Stomach (tissue), 4 donors: ENCODE data around the gene HABP4.

ENCODE experiments used
- POLR2A ChIP-seq, 4 donors: fragments of 450-650 bp; IDR thresholded peaks; one replicate each; pipeline ENCODE4 v1.6.1; 2016; ENCODE audit warnings: antibody characterized with exemption in 4 of 4, control low read depth in 2 of 4, mild to moderate bottlenecking in 1 of 4, moderate library complexity in 1 of 4
- TF ChIP-seq, protein P1 (sequence below), 7 experiments: fragments of 450-650 bp in 4 of 7; fragments of 200-600 bp in 3 of 7; sonication (generic) in 3 of 7; IDR thresholded peaks; one replicate each; pipeline ENCODE4 v1.5.1; 2016 to 2019; ENCODE audit warnings: antibody characterized with exemption in 7 of 7, control low read depth in 2 of 7, mild to moderate bottlenecking in 1 of 7

DNA sequence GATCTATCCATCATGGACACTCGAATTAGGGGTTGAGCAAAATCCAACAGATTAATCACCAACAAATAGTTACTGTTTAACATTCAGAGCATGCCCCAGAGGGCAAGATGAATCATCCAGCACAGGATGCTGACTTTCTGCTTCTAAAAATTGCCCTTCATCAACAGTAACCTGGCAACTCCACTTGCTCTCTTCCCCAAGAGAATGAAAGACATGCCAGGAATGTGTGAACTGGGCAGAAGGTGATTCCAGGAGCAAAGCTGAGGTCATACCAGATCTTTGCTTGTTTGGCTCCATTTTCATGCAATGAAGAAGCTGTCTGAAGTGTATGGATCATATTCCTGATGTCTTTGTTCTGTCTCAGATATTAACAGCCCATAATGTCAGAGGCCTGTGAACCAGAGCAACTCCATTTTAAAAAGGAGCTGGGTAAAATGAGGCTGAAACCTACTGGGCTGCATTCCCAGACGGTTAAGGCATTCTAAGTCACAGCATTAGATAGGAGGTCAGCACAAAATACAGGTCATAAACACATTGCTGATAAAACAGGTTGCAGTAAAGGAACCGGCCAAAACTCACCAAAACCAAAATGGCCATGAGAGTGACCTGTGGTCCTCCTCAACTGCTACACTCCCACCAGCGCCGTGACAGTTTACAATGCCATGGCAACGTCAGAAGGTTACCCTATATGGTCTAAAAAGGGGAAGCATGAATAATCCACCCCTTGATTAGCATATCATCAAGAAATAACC is 29.3 kb upstream of the HABP4 start:
- TF ChIP-seq, protein P1, sequence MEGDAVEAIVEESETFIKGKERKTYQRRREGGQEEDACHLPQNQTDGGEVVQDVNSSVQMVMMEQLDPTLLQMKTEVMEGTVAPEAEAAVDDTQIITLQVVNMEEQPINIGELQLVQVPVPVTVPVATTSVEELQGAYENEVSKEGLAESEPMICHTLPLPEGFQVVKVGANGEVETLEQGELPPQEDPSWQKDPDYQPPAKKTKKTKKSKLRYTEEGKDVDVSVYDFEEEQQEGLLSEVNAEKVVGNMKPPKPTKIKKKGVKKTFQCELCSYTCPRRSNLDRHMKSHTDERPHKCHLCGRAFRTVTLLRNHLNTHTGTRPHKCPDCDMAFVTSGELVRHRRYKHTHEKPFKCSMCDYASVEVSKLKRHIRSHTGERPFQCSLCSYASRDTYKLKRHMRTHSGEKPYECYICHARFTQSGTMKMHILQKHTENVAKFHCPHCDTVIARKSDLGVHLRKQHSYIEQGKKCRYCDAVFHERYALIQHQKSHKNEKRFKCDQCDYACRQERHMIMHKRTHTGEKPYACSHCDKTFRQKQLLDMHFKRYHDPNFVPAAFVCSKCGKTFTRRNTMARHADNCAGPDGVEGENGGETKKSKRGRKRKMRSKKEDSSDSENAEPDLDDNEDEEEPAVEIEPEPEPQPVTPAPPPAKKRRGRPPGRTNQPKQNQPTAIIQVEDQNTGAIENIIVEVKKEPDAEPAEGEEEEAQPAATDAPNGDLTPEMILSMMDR (IDR thresholded peaks at IDR 0.05), result no peak
- TF ChIP-seq POLR2A (IDR thresholded peaks at IDR 0.05), result no peak
